Calu3 (cell line): ENCODE data around the gene PRR14. TPM values are rescaled to one million over a fixed set of nuclear protein-coding genes. Genes with fewer than 3 reads are reported as not detected.
"Not testable (repeated sequence)": the region's sequence is repeated elsewhere in the genome, so short reads cannot be mapped to it uniquely, and the experiment has no call there.

ENCODE experiments used
- BruUV-seq: library from RNA; stranded (reverse); fragments of 400-500 nt; replicated peaks from 2 replicates; lab custom pipeline; 2021; lab: Mats Ljungman, UMichigan
- CTCF ChIA-PET: fragments of 300-600 bp; sonication (Branson Sonifier 250); formaldehyde crosslinking; loops from one replicate; lab custom pipeline; 2022; ENCODE audit warnings: antibody characterized with exemption; lab: Charles Lee
- DNase-seq: peaks from one replicate; pipeline ENCODE4 v3.0.0; 2022
- H3K27ac Mint-ChIP-seq: one replicate; pipeline ENCODE4 v1.8.0; 2022; ENCODE audit warnings: mixed read lengths; ENCODE audit not compliant: unreplicated experiment
- H3K27me3 Mint-ChIP-seq: one replicate; pipeline ENCODE4 v1.8.0; 2022; ENCODE audit warnings: mixed read lengths; ENCODE audit not compliant: unreplicated experiment
- H3K36me3 Mint-ChIP-seq: one replicate; pipeline ENCODE4 v1.8.0; 2022; ENCODE audit warnings: mild to moderate bottlenecking, moderate library complexity, mixed read lengths; ENCODE audit not compliant: insufficient read depth, unreplicated experiment
- H3K4me1 Mint-ChIP-seq: one replicate; pipeline ENCODE4 v1.8.0; 2022; ENCODE audit warnings: mild to moderate bottlenecking, low read depth, mixed read lengths; ENCODE audit not compliant: unreplicated experiment
- H3K4me3 Mint-ChIP-seq: one replicate; pipeline ENCODE4 v1.8.0; 2022; ENCODE audit warnings: mild to moderate bottlenecking, low read depth, moderate library complexity, mixed read lengths; ENCODE audit not compliant: unreplicated experiment
- H3K9me3 Mint-ChIP-seq: one replicate; pipeline ENCODE4 v1.8.0; 2022; ENCODE audit warnings: low read depth, mixed read lengths; ENCODE audit not compliant: unreplicated experiment
- intact Hi-C: fragments of 100-400 bp; cut with micrococcal nuclease; formaldehyde crosslinking; loops from one replicate; pipeline ENCODE4 v1.10.0; 2022; ENCODE audit not compliant: unreplicated experiment
- total RNA-seq: library from RNA; stranded (reverse); gene quantifications from 2 replicates; pipeline ENCODE4 v1.2.3, GENCODE V29; 2022
- TF ChIP-seq, protein P1 (sequence below): fragments of 200-600 bp; IDR thresholded peaks from one replicate; pipeline ENCODE4 v1.8.0; 2022; ENCODE audit warnings: antibody characterized with exemption; ENCODE audit not compliant: unreplicated experiment

Gene PRR14
- total RNA-seq, 1 experiment from 2014 or later: 47.4 TPM

DNA sequence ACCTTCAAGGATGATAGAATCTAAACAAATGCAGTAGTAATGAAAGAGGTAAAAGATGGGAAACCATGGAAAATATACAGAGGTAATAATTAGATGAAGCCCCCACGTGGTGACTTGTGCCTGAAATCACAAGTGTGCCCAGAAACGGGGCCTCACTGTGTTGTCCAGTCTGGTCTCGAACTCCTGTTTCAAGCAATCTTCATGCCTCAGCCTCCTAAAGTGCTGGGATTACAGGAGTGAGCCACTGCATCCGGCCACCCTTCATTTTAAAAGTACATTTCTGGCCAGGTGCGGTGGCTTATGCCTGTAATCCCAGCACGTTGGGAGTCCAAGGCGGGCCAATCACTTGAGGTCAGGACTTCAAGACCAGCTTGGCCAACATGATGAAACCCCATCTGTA is 14.2 kb upstream of the PRR14 start:
- Mint-ChIP-seq H3K9me3 (no peaks in the 10 kb centered on the region), H3K36me3 (peaks cover 19% of the 10 kb centered on the region), H3K4me3 (no peak overlapping the region), H3K4me1 (peaks cover 8% of the 10 kb centered on the region), H3K27me3 (no peaks in the 10 kb centered on the region), H3K27ac (no peak overlapping the region)
- TF ChIP-seq, protein P1, sequence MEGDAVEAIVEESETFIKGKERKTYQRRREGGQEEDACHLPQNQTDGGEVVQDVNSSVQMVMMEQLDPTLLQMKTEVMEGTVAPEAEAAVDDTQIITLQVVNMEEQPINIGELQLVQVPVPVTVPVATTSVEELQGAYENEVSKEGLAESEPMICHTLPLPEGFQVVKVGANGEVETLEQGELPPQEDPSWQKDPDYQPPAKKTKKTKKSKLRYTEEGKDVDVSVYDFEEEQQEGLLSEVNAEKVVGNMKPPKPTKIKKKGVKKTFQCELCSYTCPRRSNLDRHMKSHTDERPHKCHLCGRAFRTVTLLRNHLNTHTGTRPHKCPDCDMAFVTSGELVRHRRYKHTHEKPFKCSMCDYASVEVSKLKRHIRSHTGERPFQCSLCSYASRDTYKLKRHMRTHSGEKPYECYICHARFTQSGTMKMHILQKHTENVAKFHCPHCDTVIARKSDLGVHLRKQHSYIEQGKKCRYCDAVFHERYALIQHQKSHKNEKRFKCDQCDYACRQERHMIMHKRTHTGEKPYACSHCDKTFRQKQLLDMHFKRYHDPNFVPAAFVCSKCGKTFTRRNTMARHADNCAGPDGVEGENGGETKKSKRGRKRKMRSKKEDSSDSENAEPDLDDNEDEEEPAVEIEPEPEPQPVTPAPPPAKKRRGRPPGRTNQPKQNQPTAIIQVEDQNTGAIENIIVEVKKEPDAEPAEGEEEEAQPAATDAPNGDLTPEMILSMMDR: no peak
- no peak for DNase-seq
- intact Hi-C loops: no loop called here
- CTCF ChIA-PET: interaction anchor here (0.7 kb wide), 3 partner anchors 41 to 1935 kb away, joined by 3 to 6 read pairs (median 6); no protein-coding TSS in a partner anchor
- no TSS peak for BruUV-seq

DNA sequence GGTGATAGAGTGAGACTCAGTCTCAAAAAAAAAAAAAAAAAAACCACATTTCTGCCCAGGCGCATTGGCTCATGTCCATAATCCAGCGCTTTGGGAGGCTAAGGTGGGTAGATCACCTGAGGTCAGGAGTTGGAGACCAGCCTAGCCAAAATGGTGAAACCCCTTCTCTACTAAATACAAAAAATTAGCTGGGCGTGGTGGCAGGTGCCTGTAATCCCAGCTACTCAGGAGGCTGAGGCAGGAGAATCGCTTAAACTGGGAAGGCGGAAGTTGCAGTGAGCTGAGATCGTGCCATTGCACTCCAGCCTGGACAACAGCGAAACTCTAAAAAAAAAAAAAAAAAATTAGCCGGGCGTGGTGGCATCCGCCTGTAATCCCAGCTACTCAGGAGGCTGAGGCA is 13.6 kb upstream of the PRR14 start:
- BruUV-seq, H3K27ac Mint-ChIP-seq, H3K4me3 Mint-ChIP-seq, DNase-seq, H3K27me3 Mint-ChIP-seq, H3K9me3 Mint-ChIP-seq, H3K4me1 Mint-ChIP-seq, intact Hi-C loops: not testable (repeated sequence)
- CTCF ChIA-PET: interaction anchor here (0.6 to 1.5 kb wide), 7 partner anchors 41 to 1935 kb away, joined by 3 to 7 read pairs (median 3); partner anchors contain the start of genes DCTPP1 and FBXL19
- peaks cover 19% of the 10 kb centered on the region for H3K36me3 Mint-ChIP-seq

DNA sequence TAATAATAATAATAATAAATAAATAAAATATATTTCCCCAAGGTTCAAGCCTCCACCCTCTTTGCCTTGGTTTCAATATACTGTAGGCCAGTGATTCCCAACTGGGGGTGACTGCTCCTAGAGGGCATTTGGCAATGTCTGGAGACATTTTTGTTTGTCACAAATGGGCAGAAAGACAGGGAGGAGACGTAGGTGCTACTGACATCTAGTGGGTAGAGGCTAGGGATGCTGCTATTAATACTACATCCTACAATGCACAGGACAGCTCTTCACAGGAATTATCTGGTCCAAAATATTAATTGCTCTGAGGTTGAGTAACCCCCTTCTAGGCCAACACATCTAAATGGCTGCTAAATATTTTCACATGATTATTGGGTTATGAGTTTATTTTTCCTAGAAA is 12.8 kb upstream of the PRR14 start:
- BruUV-seq: no TSS peak
- Mint-ChIP-seq H3K27me3 (no peaks in the 10 kb centered on the region), H3K4me3 (no peak overlapping the region), H3K4me1 (peaks cover 8% of the 10 kb centered on the region), H3K36me3 (peaks cover 19% of the 10 kb centered on the region), H3K9me3 (no peaks in the 10 kb centered on the region), H3K27ac (no peak overlapping the region)
- intact Hi-C loops: no loop called here
- peak; percentile 58 for DNase-seq
- TF ChIP-seq, protein P1: peak; percentile 55
- CTCF ChIA-PET: interaction anchor here (0.6 to 1.5 kb wide), 4 partner anchors 70 to 286 kb away, joined by 3 to 7 read pairs (median 5); partner anchors contain the start of genes DCTPP1 and FBXL19

DNA sequence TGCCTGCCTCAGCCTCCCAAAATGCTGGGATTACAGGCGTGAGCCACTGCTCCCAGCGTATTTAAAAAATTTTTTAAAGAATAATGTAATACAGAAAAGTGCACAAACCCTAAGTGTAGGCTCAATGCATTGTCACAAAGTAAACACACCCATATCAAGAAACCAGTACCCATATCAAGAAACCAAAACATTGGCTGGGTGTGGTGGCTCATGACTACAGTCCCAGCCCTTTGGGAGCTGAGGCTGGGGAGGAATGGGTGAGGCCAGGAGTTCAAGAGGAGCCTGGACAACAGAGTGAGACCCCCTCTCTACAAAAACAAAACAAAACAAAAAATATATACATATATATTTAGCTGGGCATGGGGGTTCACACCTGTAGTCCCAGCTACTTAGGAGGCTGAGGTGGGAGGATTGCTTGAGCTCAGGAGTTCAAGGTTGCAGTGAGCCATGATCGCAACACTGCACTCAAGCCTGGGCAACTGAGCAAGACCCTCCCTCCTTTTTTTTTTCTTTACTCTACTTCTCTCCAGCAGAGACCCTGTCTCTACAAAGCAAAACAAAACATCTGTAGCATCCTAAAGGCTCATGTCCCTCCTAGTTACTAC is 9.3 kb upstream of the PRR14 start:
- CTCF ChIA-PET: interaction anchor here (0.6 to 1.2 kb wide), 4 partner anchors 9 to 740 kb away, joined by 3 to 4 read pairs (median 4); no protein-coding TSS in a partner anchor
- TF ChIP-seq, protein P1: no peak
- no peak overlapping the region for H3K27ac Mint-ChIP-seq

More for the DNA sequence above, 9.3 kb upstream of the PRR14 start:
- Mint-ChIP-seq H3K36me3 (no peaks in the 10 kb centered on the region), H3K4me1 (no peaks in the 10 kb centered on the region), H3K27me3 (no peaks in the 10 kb centered on the region), H3K4me3 (no peak overlapping the region), H3K9me3 (no peaks in the 10 kb centered on the region)
- intact Hi-C loops: no loop called here
- no peak for DNase-seq
- BruUV-seq: no TSS peak
